LNCaP clone FGC (cell line): Measurements from ENCODE around the gene KLHL29.

Experiments used
- DNase-seq: peaks from one replicate; pipeline ENCODE4 v3.0.0-alpha.2; 2011; ENCODE audit warnings: low read depth
- H3K4me3 ChIP-seq: 2 replicates; pipeline ENCODE4 v1.5.1; 2011; ENCODE audit warnings: mild to moderate bottlenecking, low read depth, low read length, control low read depth
- CTCF ChIP-seq: IDR thresholded peaks from 2 replicates; pipeline ENCODE4 v1.5.1; 2012; ENCODE audit warnings: mild to moderate bottlenecking; ENCODE audit not compliant: control insufficient read depth, insufficient read depth; ENCODE audit errors: extremely low read depth

Gene KLHL29

GRCh38 chr2:23620841-23621341, 235.9 kb downstream of the KLHL29 start:
- no peak for TF ChIP-seq CTCF
- DNase-seq, result no peak

GRCh38 chr2:23621616-23622015, 236.6 kb downstream of the KLHL29 start:
- no peak for DNase-seq
- no peak for TF ChIP-seq CTCF
- no peak overlapping the region for H3K4me3 ChIP-seq

More at GRCh38 chr2:23620841-23621341, 235.9 kb downstream of the KLHL29 start:
- H3K4me3 ChIP-seq, result no peak overlapping the region

GRCh38 chr2:23622466-23622865, 237.5 kb downstream of the KLHL29 start:
- H3K4me3 ChIP-seq, result no peak overlapping the region
- no peak for TF ChIP-seq CTCF
- DNase-seq, result no peak

- DNase-seq, result no peak
- no peak for TF ChIP-seq CTCF
- no peak overlapping the region for H3K4me3 ChIP-seq
Observed at GRCh38 chr2:23622966-23623675, 238.1 kb downstream of the KLHL29 start.

- TF ChIP-seq CTCF, result peak; percentile 56
- no peak for DNase-seq
- no peak overlapping the region for H3K4me3 ChIP-seq
Observed at GRCh38 chr2:23624378-23624777, 239.4 kb downstream of the KLHL29 start.

- DNase-seq, result no peak
- H3K4me3 ChIP-seq, result no peak overlapping the region
- no peak for TF ChIP-seq CTCF
Observed at GRCh38 chr2:23624915-23625314, 239.9 kb downstream of the KLHL29 start.

- DNase-seq, result no peak
- no peak overlapping the region for H3K4me3 ChIP-seq
- no peak for TF ChIP-seq CTCF
Observed at GRCh38 chr2:23625726-23626125, 240.7 kb downstream of the KLHL29 start.
